ENCODE measurements around the gene STXBP1. TPM values are rescaled to one million over a fixed set of nuclear protein-coding genes. Genes with fewer than 3 reads are reported as not detected.

The STXBP1 gene
- total RNA-seq, 1 donor from 2014 or later = 48.8 TPM

GRCh38 chr9:127569886-127570401 is 42.1 kb upstream of the STXBP1 start:
- Mint-ChIP-seq H3K27me3 (no peaks in the 10 kb centered on the region), H3K4me1 (ENCODE audit: unreplicated experiment) (peaks cover 33% of the 10 kb centered on the region)

DNA sequence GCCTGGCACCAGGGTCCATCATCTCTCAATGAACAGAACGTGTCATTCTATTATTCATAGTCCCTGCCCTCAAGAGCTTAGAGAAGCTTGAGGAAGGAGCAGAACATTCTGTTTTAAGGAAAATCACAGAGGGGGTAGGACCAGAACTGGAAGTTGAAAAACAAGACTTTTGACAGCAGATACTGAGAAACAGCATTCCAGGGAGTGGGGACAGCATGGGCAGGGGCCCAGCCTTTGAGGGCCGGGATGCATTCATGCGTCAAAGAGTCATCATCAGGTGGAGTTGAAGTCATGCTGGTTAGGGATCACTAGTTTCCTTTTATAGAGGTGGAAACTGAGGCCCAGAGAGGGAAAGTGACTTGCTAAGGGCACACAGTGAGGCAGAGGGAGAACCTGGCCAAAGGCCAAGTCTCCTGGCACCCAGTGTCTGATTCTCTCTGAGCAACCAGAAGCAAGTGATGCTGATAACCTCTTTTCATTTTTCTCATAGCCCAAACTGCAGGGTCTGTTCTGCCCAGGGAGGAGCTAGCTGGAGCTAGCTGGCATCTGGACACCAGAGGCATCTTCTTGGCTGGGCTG is 41.5 kb upstream of the STXBP1 start:
- Mint-ChIP-seq H3K4me1 (ENCODE audit: unreplicated experiment) (peaks cover 33% of the 10 kb centered on the region), H3K4me3 (peak overlapping the region; percentile 90), H3K9me3 (no peaks in the 10 kb centered on the region), H3K27me3 (no peaks in the 10 kb centered on the region), H3K27ac (peak overlapping the region; percentile 99), H3K36me3 (no peaks in the 10 kb centered on the region)
- DNase-seq (ENCODE audit: extremely low spot score, unreplicated experiment) = no peak
- TF ChIP-seq CTCF (conservative IDR thresholded peaks at IDR 0.05) = no peak

More at GRCh38 chr9:127569886-127570401, 42.1 kb upstream of the STXBP1 start:
- no peak for TF ChIP-seq CTCF (conservative IDR thresholded peaks at IDR 0.05)
- Mint-ChIP-seq H3K9me3 (no peaks in the 10 kb centered on the region), H3K36me3 (no peaks in the 10 kb centered on the region), H3K27ac (peak overlapping the region; percentile 99), H3K4me3 (peak overlapping the region; percentile 90)
- DNase-seq (ENCODE audit: extremely low spot score, unreplicated experiment) = no peak

- no peak for DNase-seq (ENCODE audit: extremely low spot score, unreplicated experiment)
- H3K36me3 Mint-ChIP-seq = peaks cover 3% of the 10 kb centered on the region
- TF ChIP-seq CTCF (conservative IDR thresholded peaks at IDR 0.05) = no peak
- H3K4me1 Mint-ChIP-seq (ENCODE audit: unreplicated experiment) = peaks cover 42% of the 10 kb centered on the region
- H3K4me3 Mint-ChIP-seq = peak overlapping the region; percentile 53
- H3K9me3 Mint-ChIP-seq = no peaks in the 10 kb centered on the region
- H3K27ac Mint-ChIP-seq = peak overlapping the region; percentile 99
- no peaks in the 10 kb centered on the region for H3K27me3 Mint-ChIP-seq
Observed at GRCh38 chr9:127571971-127572370, 40.1 kb upstream of the STXBP1 start.

DNA sequence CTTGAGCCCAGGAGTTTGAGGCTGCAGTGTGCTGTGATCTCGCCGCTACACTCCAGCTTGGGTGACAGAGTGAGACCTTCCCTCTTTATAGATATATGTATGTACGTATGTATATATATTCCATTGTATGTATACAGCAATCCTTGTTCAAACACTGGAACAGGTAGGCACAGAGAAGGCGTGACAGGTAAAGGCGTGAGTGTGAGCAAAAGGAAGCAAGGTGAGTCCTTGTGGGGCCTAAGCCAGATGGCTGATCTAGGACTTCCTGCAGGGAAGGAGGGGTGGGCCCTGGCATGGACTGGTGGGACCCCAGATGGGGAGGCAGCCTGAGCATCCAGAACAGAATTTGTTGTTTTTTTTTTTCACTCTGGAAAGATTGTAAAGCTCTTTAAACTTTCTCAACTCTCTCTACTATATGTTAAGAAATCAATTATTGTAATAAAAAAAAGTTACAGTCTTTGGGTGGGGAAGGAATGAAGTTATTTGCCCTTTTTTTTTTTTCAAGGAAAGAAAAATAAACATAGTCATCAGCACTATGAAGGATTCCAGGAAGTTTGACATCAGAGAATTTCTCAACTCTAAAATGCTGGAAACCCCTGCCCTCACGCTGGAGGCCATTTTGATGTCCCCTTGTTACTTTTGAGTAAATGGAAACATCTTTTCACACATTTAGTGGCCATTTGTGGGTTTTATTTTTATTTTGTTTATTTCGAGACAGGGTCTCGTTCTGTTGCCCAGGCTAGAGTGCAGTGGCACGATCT is 38.9 kb upstream of the STXBP1 start:
- Mint-ChIP-seq H3K27me3 (no peaks in the 10 kb centered on the region), H3K27ac (peak overlapping the region; percentile 99), H3K9me3 (no peaks in the 10 kb centered on the region), H3K4me3 (peak overlapping the region; percentile 68), H3K4me1 (ENCODE audit: unreplicated experiment) (peaks cover 37% of the 10 kb centered on the region), H3K36me3 (peaks cover 3% of the 10 kb centered on the region)
- no peak for DNase-seq (ENCODE audit: extremely low spot score, unreplicated experiment)
- no peak for TF ChIP-seq CTCF (conservative IDR thresholded peaks at IDR 0.05)

- no peak for TF ChIP-seq CTCF (conservative IDR thresholded peaks at IDR 0.05)
- Mint-ChIP-seq H3K27ac (peak overlapping the region; percentile 99), H3K27me3 (no peaks in the 10 kb centered on the region), H3K36me3 (peaks cover 3% of the 10 kb centered on the region), H3K9me3 (no peaks in the 10 kb centered on the region), H3K4me3 (peak overlapping the region; percentile 65), H3K4me1 (ENCODE audit: unreplicated experiment) (peaks cover 44% of the 10 kb centered on the region)
- no peak for DNase-seq (ENCODE audit: extremely low spot score, unreplicated experiment)
Observed at GRCh38 chr9:127574072-127574993, 37.7 kb upstream of the STXBP1 start.
